ENCODE measurements around the gene ATF6.

ATF6 gene

GRCh38 chr1:161908264-161908663 lies 142.1 kb downstream of the ATF6 start:
- TF ChIP-seq, protein P1, sequence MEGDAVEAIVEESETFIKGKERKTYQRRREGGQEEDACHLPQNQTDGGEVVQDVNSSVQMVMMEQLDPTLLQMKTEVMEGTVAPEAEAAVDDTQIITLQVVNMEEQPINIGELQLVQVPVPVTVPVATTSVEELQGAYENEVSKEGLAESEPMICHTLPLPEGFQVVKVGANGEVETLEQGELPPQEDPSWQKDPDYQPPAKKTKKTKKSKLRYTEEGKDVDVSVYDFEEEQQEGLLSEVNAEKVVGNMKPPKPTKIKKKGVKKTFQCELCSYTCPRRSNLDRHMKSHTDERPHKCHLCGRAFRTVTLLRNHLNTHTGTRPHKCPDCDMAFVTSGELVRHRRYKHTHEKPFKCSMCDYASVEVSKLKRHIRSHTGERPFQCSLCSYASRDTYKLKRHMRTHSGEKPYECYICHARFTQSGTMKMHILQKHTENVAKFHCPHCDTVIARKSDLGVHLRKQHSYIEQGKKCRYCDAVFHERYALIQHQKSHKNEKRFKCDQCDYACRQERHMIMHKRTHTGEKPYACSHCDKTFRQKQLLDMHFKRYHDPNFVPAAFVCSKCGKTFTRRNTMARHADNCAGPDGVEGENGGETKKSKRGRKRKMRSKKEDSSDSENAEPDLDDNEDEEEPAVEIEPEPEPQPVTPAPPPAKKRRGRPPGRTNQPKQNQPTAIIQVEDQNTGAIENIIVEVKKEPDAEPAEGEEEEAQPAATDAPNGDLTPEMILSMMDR (IDR thresholded peaks at IDR 0.05; ENCODE audit: low read depth, low read length), result no peak
- no peak for DNase-seq (ENCODE audit: extremely low read depth, low read depth)

- no peak for DNase-seq (ENCODE audit: extremely low read depth, low read depth)
- TF ChIP-seq, protein P1 (IDR thresholded peaks at IDR 0.05; ENCODE audit: low read depth, low read length), result no peak
These were observed 144.5 kb downstream of the ATF6 start for GRCh38 chr1:161910604-161911003.

DNA sequence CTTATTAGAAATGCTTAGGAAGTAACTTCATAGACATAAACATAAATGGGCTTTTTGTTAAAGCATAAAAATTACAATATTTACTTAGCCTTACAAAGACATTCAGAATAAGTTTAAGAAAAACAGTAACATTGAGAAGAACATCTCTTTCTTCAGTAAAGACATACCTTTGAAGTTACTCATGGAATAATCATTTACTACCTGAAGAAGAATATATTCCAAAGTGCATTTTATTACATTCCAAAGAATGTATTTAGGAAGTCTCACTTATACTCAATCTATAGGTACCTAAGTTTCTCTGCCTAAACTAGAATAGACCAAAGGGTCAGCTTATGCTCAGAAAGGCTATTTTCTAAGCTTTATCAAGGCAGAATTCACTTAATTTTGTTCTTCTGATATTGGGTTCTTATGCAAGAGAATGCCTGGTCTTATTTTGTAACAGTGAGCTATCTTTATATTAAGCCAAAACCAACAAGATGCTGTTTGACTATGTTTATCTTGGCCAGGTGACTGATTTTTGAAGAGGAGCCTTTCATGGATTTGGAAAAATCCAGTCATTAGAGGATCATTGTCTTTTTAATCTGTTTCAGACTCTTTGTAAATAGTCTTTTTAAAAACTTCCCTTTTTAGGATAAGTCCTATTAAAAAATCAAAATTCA lies 147.5 kb downstream of the ATF6 start:
- DNase-seq (ENCODE audit: extremely low read depth, low read depth), result no peak
- TF ChIP-seq, protein P1 (IDR thresholded peaks at IDR 0.05; ENCODE audit: low read depth, low read length), result no peak

DNA sequence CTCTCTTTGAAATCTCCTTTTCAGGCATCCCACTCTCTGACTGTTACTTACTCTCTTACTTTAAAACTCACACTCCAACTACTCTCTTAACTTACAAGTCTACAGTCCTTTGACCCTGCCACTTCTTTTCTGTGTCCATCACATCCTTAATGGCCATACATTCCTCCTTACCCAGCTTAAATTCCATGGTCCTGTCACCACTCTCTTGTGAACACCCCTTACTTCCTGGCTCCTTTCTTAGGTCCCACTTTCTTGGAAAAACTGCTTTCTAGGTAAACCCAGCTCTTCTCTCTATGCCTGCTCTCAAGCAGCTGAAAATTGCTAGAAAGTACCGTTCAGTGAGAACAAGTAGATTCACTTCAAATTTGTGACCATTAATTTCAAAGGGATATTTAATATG lies 148.5 kb downstream of the ATF6 start:
- TF ChIP-seq, protein P1 (IDR thresholded peaks at IDR 0.05; ENCODE audit: low read depth, low read length), result no peak
- no peak for DNase-seq (ENCODE audit: extremely low read depth, low read depth)

DNA sequence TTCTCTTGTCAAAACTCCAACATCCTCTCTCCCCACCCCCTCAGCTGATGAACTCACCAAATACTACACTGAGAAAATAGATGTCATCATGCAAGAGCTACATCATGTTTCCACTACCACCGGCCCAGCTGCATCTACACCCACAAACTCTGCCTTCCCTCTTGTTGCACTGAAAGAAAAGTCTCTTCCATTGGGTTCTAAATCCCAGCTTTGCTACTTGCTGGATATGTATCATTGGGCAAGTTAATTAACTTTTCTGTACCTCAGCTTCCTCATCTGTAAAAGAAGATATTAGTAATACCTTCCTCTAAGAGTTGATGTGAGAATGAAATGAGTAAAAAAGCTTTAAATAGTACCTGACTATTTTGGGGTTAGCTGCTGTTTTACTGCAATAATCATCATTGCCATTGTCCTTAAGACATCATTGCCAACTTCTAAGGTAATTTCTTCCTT lies 149.0 kb downstream of the ATF6 start:
- DNase-seq (ENCODE audit: extremely low read depth, low read depth), result no peak
- TF ChIP-seq, protein P1 (IDR thresholded peaks at IDR 0.05; ENCODE audit: low read depth, low read length), result no peak

GRCh38 chr1:161915978-161916377 lies 149.9 kb downstream of the ATF6 start:
- TF ChIP-seq, protein P1 (IDR thresholded peaks at IDR 0.05; ENCODE audit: low read depth, low read length), result no peak
- DNase-seq (ENCODE audit: extremely low read depth, low read depth), result no peak

DNA sequence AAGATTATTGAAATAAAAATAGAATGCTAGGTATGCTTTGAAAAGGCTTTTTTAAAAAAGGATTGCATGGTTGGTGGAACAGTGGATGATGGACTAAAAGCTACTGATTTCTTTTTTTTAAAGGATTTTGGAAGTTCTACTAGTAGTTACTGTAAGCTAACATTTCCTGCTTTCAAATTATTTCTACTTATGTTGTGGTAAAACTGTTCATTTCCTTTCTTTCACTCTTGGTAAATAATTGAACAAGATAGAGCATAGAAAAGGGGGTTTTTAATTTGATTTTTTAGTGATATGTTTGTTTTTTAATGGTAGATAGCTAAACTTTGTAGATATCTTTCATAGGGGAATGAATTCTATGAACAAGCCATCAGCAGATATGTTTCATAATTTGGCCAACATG lies 153.1 kb downstream of the ATF6 start:
- no peak for DNase-seq (ENCODE audit: extremely low read depth, low read depth)
- TF ChIP-seq, protein P1 (IDR thresholded peaks at IDR 0.05; ENCODE audit: low read depth, low read length), result no peak
